GM23338 (cell line): ENCODE data around the gene SLC26A1. TPM values are rescaled to one million over a fixed set of nuclear protein-coding genes. Genes with fewer than 3 reads are reported as not detected.

Experiments
- ATAC-seq: fragments of 200-7000 bp; cut with Tn5 transposase; 3 replicates; pipeline ENCODE4 v1.9.1; 2020
- DNase-seq: peaks from one replicate; pipeline ENCODE4 v3.0.0-alpha.2; 2015; ENCODE audit warnings: low spot score
- H2AFZ ChIP-seq: fragments of 200-600 bp; sonication (generic); 2 replicates; pipeline ENCODE4 v1.8.0; 2016; ENCODE audit warnings: antibody characterized with exemption, mild to moderate bottlenecking, moderate library complexity
- H3F3A ChIP-seq: fragments of 200-600 bp; sonication (generic); replicated peaks from 2 replicates; pipeline ENCODE4 v1.8.0; 2017; ENCODE audit warnings: antibody characterized with exemption, mixed run types, low read depth
- H3K27ac ChIP-seq: fragments of 200-600 bp; sonication (generic); 2 replicates; pipeline ENCODE4 v1.6.1; 2016; ENCODE audit warnings: low read depth
- H3K27me3 ChIP-seq: fragments of 200-600 bp; sonication (generic); 2 replicates; pipeline ENCODE4 v1.8.0; 2016; ENCODE audit warnings: mild to moderate bottlenecking, mixed run types, moderate library complexity; ENCODE audit not compliant: insufficient read depth
- H3K36me3 ChIP-seq: fragments of 200-600 bp; sonication (generic); 2 replicates; pipeline ENCODE4 v1.8.0; 2016; ENCODE audit warnings: mild to moderate bottlenecking; ENCODE audit not compliant: insufficient read depth
- H3K4me1 ChIP-seq: fragments of 200-600 bp; sonication (generic); 2 replicates; pipeline ENCODE4 v1.8.0; 2016; ENCODE audit warnings: mild to moderate bottlenecking, moderate library complexity; ENCODE audit not compliant: insufficient read depth
- H3K4me2 ChIP-seq: fragments of 200-600 bp; sonication (generic); 2 replicates; pipeline ENCODE4 v1.7.1; 2017; ENCODE audit warnings: mixed run types
- H3K4me3 ChIP-seq: fragments of 200-600 bp; sonication (generic); 2 replicates; pipeline ENCODE4 v1.6.1; 2016; ENCODE audit warnings: mixed run types
- H3K79me2 ChIP-seq: fragments of 200-600 bp; sonication (generic); replicated peaks from 2 replicates; pipeline ENCODE4 v1.8.0; 2017; ENCODE audit warnings: mild to moderate bottlenecking; ENCODE audit not compliant: insufficient read depth
- H3K9me2 ChIP-seq: fragments of 200-600 bp; sonication (generic); 2 replicates; pipeline ENCODE4 v1.8.0; 2017; ENCODE audit not compliant: insufficient read depth
- H4K20me1 ChIP-seq: fragments of 200-600 bp; sonication (generic); replicated peaks from 2 replicates; pipeline ENCODE4 v1.8.0; 2017; ENCODE audit warnings: mild to moderate bottlenecking; ENCODE audit not compliant: insufficient read depth
- H3K27ac Mint-ChIP-seq: 2 replicates; pipeline ENCODE4 v1.8.0; 2020; ENCODE audit warnings: inconsistent platforms, mild to moderate bottlenecking, moderate library complexity, mixed read lengths
- H3K27me3 Mint-ChIP-seq: 3 replicates; pipeline ENCODE4 v1.8.0; 2022; ENCODE audit warnings: low read depth, mild to moderate bottlenecking, moderate library complexity, mixed read lengths, inconsistent platforms; ENCODE audit not compliant: insufficient read depth, poor library complexity
- H3K36me3 Mint-ChIP-seq: 3 replicates; pipeline ENCODE4 v1.8.0; 2021; ENCODE audit warnings: low read depth, mild to moderate bottlenecking, inconsistent platforms, moderate library complexity, mixed read lengths
- H3K4me1 Mint-ChIP-seq: 3 replicates; pipeline ENCODE4 v1.8.0; 2020; ENCODE audit warnings: mild to moderate bottlenecking, inconsistent platforms, mixed read lengths
- H3K4me3 Mint-ChIP-seq: 3 replicates; pipeline ENCODE4 v1.8.0; 2021; ENCODE audit warnings: moderate library complexity, mild to moderate bottlenecking, inconsistent platforms, mixed read lengths
- H3K9me3 Mint-ChIP-seq: 3 replicates; pipeline ENCODE4 v1.8.0; 2020; ENCODE audit warnings: moderate library complexity, mild to moderate bottlenecking, inconsistent platforms, mixed read lengths
- CREB1 ChIP-seq: fragments of 250-450 bp; sonication (Bioruptor Pico); IDR thresholded peaks from 2 replicates; pipeline ENCODE4 v1.5.0; 2020; ENCODE audit warnings: low read depth, mild to moderate bottlenecking, moderate library complexity
- EZH2 ChIP-seq: fragments of 200-600 bp; sonication (generic); IDR thresholded peaks from one replicate; pipeline ENCODE4 v1.8.0; 2017; ENCODE audit warnings: antibody characterized with exemption, mild to moderate bottlenecking, low read depth; ENCODE audit not compliant: unreplicated experiment
- EZH2phosphoT487 ChIP-seq: fragments of 200-600 bp; sonication (generic); IDR thresholded peaks from one replicate; pipeline ENCODE4 v1.8.1; 2018; ENCODE audit warnings: antibody characterized with exemption; ENCODE audit not compliant: unreplicated experiment
- JUNB ChIP-seq: IDR thresholded peaks from one replicate; pipeline ENCODE4 v1.6.1; 2016; ENCODE audit warnings: antibody characterized with exemption; ENCODE audit not compliant: unreplicated experiment
- NANOG ChIP-seq: IDR thresholded peaks from 2 replicates; pipeline ENCODE4 v1.6.1; 2016; ENCODE audit warnings: antibody characterized with exemption, borderline replicate concordance
- REST ChIP-seq: IDR thresholded peaks from one replicate; pipeline ENCODE4 v1.6.1; 2018; ENCODE audit warnings: antibody characterized with exemption; ENCODE audit not compliant: unreplicated experiment
- STAT1 ChIP-seq: IDR thresholded peaks from one replicate; pipeline ENCODE4 v1.6.1; 2016; ENCODE audit warnings: antibody characterized with exemption; ENCODE audit not compliant: unreplicated experiment
- ZNF114 ChIP-seq: fragments of 250-450 bp; sonication (Bioruptor Pico); IDR thresholded peaks from 2 replicates; pipeline ENCODE4 v1.5.0; 2020; ENCODE audit warnings: mild to moderate bottlenecking, moderate library complexity
- ZNF331 ChIP-seq: fragments of 250-450 bp; sonication (Bioruptor Pico); IDR thresholded peaks from 2 replicates; pipeline ENCODE4 v1.5.0; 2020; ENCODE audit warnings: low read depth, mild to moderate bottlenecking, moderate library complexity
- polyA plus RNA-seq: library from polyadenylated mRNA; unstranded; fragments of >200 nt; fragmentation: Nextera tagmentation; extraction: Ambion mirVana; gene quantifications from 2 replicates; pipeline ENCODE4 v1.2.1, GENCODE V29; 2016
- total RNA-seq: library from RNA; depleted of rRNA; stranded (reverse); fragments of >200 nt; shearing (Covaris generic); gene quantifications from 2 replicates; pipeline ENCODE4 v1.2.3, GENCODE V29; 2014
- TF ChIP-seq, protein P1 (sequence below): IDR thresholded peaks from 2 replicates; pipeline ENCODE4 v1.6.1; 2016; ENCODE audit warnings: antibody characterized with exemption
- TF ChIP-seq, protein P2 (sequence below), 2 experiments: fragments of 200-600 bp in 1 of 2; sonication (generic) in 1 of 2; conservative IDR thresholded peaks; 2 replicates each; pipeline versions ENCODE4 v1.5.1 to v1.6.1; 2016 to 2017; ENCODE audit warnings: antibody characterized with exemption in 2 of 2, low read depth in 2 of 2, mild to moderate bottlenecking in 2 of 2, moderate library complexity in 1 of 2
- TF ChIP-seq, protein P3 (sequence below): fragments of 250-450 bp; sonication (Bioruptor Pico); IDR thresholded peaks from 2 replicates; pipeline ENCODE4 v1.5.0; 2020; ENCODE audit warnings: mild to moderate bottlenecking, moderate library complexity

The SLC26A1 gene
- total and polyA plus RNA-seq, 2 experiments from 2014 or later, result 0.10 to 0.27 TPM

DNA sequence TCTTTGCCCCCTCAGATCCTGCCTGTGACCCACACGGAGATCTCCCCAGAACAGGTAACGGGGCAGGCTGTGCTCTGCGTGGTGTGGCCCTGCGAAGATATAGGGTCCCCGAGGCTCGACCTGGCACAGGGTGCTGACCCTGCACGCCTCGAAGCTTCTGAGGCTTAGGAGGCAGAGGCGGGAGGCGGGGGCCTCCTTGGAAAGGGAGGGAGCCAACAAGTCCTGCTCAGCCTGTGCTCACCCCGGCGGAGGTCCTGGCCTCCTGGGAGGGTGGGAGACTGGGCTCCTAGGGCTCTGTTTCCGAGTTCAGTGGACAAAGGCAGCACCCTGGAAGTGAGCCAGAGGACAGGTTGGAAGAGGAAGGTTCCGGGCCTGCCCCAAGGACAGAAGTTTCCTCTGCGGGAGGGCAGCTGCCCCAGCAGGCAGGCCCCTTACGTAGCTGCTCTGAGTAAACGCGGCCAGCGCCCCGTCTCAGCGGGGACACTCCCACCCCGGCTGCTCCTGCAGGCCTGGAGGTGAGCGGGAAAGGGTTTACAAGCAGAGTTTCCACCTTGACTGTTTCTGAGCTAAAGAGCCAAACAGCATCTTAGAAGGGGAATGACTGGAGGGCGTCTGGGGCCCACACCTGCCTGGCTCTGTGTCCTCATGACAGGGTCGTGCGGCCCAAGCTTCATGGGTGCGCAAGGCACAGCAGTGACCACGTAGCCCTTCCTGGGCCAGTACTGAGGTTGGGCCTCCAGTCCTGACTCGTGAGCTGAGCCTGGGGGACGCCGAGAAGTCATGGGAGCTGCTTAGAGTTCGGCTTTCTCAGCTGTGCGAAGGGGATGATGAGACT, 44.9 kb downstream of the SLC26A1 start:
- Histone ChIP-seq H3K4me2 (no peak overlapping the region), H3K4me3 (no peak overlapping the region), H3K9me2 (no peaks in the 10 kb centered on the region), H3K27me3 (no peaks in the 10 kb centered on the region), H3K79me2 (no peaks in the 10 kb centered on the region), H3F3A (no peaks in the 10 kb centered on the region), H3K4me1 (0 out of 2 replicates have a peak, but pooled peaks cover 4% of the 10 kb centered on the region), H3K36me3 (no peaks in the 10 kb centered on the region), H2AFZ (no peak overlapping the region), H4K20me1 (no peaks in the 10 kb centered on the region), H3K27ac (no peak overlapping the region)
- DNase-seq (no peak), ATAC-seq (peak; percentile 9)
- Mint-ChIP-seq H3K36me3 (no peaks in the 10 kb centered on the region), H3K9me3 (no peaks in the 10 kb centered on the region), H3K27me3 (peaks cover 12% of the 10 kb centered on the region), H3K4me3 (no peak overlapping the region), H3K27ac (no peak overlapping the region), H3K4me1 (peaks cover 17% of the 10 kb centered on the region)
- TF ChIP-seq CREB1 (CRISPR knock-in tag), result no peak
- TF ChIP-seq STAT1, result no peak
- no peak for TF ChIP-seq ZNF331 (CRISPR knock-in tag)
- TF ChIP-seq EZH2, result no peak
- TF ChIP-seq, protein P1, sequence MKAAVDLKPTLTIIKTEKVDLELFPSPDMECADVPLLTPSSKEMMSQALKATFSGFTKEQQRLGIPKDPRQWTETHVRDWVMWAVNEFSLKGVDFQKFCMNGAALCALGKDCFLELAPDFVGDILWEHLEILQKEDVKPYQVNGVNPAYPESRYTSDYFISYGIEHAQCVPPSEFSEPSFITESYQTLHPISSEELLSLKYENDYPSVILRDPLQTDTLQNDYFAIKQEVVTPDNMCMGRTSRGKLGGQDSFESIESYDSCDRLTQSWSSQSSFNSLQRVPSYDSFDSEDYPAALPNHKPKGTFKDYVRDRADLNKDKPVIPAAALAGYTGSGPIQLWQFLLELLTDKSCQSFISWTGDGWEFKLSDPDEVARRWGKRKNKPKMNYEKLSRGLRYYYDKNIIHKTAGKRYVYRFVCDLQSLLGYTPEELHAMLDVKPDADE, result no peak
- no peak for TF ChIP-seq ZNF114 (CRISPR knock-in tag)
- no peak for TF ChIP-seq EZH2phosphoT487
- no peak for TF ChIP-seq REST
- TF ChIP-seq, protein P2, sequence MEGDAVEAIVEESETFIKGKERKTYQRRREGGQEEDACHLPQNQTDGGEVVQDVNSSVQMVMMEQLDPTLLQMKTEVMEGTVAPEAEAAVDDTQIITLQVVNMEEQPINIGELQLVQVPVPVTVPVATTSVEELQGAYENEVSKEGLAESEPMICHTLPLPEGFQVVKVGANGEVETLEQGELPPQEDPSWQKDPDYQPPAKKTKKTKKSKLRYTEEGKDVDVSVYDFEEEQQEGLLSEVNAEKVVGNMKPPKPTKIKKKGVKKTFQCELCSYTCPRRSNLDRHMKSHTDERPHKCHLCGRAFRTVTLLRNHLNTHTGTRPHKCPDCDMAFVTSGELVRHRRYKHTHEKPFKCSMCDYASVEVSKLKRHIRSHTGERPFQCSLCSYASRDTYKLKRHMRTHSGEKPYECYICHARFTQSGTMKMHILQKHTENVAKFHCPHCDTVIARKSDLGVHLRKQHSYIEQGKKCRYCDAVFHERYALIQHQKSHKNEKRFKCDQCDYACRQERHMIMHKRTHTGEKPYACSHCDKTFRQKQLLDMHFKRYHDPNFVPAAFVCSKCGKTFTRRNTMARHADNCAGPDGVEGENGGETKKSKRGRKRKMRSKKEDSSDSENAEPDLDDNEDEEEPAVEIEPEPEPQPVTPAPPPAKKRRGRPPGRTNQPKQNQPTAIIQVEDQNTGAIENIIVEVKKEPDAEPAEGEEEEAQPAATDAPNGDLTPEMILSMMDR (conservative IDR thresholded peaks at IDR 0.05; ENCODE audit: low read depth in 2 of 2), result no peak
- TF ChIP-seq NANOG, result no peak
- TF ChIP-seq JUNB, result no peak
- TF ChIP-seq, protein P3, sequence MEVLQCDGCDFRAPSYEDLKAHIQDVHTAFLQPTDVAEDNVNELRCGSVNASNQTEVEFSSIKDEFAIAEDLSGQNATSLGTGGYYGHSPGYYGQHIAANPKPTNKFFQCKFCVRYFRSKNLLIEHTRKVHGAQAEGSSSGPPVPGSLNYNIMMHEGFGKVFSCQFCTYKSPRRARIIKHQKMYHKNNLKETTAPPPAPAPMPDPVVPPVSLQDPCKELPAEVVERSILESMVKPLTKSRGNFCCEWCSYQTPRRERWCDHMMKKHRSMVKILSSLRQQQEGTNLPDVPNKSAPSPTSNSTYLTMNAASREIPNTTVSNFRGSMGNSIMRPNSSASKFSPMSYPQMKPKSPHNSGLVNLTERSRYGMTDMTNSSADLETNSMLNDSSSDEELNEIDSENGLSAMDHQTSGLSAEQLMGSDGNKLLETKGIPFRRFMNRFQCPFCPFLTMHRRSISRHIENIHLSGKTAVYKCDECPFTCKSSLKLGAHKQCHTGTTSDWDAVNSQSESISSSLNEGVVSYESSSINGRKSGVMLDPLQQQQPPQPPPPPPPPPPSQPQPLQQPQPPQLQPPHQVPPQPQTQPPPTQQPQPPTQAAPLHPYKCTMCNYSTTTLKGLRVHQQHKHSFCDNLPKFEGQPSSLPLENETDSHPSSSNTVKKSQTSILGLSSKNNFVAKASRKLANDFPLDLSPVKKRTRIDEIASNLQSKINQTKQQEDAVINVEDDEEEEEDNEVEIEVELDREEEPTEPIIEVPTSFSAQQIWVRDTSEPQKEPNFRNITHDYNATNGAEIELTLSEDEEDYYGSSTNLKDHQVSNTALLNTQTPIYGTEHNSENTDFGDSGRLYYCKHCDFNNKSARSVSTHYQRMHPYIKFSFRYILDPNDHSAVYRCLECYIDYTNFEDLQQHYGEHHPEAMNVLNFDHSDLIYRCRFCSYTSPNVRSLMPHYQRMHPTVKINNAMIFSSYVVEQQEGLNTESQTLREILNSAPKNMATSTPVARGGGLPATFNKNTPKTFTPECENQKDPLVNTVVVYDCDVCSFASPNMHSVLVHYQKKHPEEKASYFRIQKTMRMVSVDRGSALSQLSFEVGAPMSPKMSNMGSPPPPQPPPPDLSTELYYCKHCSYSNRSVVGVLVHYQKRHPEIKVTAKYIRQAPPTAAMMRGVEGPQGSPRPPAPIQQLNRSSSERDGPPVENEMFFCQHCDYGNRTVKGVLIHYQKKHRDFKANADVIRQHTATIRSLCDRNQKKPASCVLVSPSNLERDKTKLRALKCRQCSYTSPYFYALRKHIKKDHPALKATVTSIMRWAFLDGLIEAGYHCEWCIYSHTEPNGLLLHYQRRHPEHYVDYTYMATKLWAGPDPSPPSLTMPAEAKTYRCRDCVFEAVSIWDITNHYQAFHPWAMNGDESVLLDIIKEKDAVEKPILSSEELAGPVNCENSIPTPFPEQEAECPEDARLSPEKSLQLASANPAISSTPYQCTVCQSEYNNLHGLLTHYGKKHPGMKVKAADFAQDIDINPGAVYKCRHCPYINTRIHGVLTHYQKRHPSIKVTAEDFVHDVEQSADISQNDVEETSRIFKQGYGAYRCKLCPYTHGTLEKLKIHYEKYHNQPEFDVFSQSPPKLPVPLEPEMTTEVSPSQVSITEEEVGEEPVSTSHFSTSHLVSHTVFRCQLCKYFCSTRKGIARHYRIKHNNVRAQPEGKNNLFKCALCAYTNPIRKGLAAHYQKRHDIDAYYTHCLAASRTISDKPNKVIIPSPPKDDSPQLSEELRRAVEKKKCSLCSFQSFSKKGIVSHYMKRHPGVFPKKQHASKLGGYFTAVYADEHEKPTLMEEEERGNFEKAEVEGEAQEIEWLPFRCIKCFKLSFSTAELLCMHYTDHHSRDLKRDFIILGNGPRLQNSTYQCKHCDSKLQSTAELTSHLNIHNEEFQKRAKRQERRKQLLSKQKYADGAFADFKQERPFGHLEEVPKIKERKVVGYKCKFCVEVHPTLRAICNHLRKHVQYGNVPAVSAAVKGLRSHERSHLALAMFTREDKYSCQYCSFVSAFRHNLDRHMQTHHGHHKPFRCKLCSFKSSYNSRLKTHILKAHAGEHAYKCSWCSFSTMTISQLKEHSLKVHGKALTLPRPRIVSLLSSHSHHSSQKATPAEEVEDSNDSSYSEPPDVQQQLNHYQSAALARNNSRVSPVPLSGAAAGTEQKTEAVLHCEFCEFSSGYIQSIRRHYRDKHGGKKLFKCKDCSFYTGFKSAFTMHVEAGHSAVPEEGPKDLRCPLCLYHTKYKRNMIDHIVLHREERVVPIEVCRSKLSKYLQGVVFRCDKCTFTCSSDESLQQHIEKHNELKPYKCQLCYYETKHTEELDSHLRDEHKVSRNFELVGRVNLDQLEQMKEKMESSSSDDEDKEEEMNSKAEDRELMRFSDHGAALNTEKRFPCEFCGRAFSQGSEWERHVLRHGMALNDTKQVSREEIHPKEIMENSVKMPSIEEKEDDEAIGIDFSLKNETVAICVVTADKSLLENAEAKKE (CRISPR knock-in tag), result no peak
